Measurements from ENCODE around the gene PRSS38. TPM values are rescaled to one million over a fixed set of nuclear protein-coding genes. Genes with fewer than 3 reads are reported as not detected.
A peak's percentile ranks its signal among the peaks of the same experiment; 100 is the strongest.

The PRSS38 gene
- total RNA-seq, 1 experiment from 2014 or later, result not detected

DNA sequence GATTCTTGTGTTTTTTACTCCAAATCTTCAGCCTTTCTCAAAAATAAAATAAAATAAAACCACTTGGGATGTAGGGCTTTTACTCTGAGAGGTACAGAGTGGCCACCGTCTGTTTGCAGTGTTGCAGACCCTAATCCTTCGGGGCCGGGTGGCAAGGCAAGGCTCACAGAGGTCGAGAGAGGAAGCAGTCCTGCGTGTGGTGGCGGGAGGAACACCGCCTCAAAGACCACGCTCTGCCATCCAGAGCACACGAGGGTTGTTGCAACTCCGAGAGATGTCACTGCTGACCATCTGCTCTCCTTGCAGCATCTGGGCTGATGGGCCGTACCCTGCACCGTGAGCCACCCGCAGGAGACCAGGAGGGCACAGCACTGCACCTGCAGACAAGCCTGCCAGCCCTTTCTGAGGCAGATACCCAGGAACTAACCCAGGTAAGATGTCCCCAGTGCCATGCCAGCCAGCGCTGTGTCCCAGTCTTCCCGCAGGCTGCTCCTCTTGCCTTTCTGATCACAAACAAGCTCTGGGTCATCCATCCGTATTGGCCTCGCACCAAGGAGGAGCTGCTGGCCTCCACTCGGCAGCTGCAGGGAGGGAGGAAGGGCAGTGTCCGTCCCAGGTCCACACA is 48.7 kb upstream of the PRSS38 start:
- peaks cover 45% of the 10 kb centered on the region for H3K4me1 ChIP-seq (replicated peaks; ENCODE audit: insufficient read depth)
- H3F3A ChIP-seq (ENCODE audit: insufficient read depth, low read depth), result peaks cover 53% of the 10 kb centered on the region
- intact Hi-C loops (cut with micrococcal nuclease; ENCODE audit: unreplicated experiment), result loop anchor here (1.0 to 10.0 kb wide), 2 partner anchors 10 to 608 kb away; no protein-coding TSS in a partner anchor
- no peaks in the 10 kb centered on the region for H3K27me3 ChIP-seq (ENCODE audit: insufficient read depth, low read depth)
- ChIA-PET POLR2A (ENCODE audit: unreplicated experiment) (interaction anchor here (0.6 to 1.3 kb wide), 9 partner anchors 9 to 1366 kb away, joined by 3 to 8 read pairs (median 5); no protein-coding TSS in a partner anchor), CTCF (interaction anchor here (0.6 to 1.1 kb wide), 6 partner anchors 18 to 332 kb away, joined by 3 to 9 read pairs (median 4); no protein-coding TSS in a partner anchor)
- peak overlapping the region; percentile 41; the same call in 1 of the 2 replicates for H3K4me2 ChIP-seq
- H3K9me2 ChIP-seq (ENCODE audit: insufficient read depth), result no peaks in the 10 kb centered on the region
- H4K20me1 ChIP-seq (ENCODE audit: insufficient read depth), result peaks cover 41% of the 10 kb centered on the region
- no peaks in the 10 kb centered on the region for H3K9me3 ChIP-seq (ENCODE audit: insufficient read depth, low read depth)
- H2AFZ ChIP-seq, result no peak overlapping the region
- no peak for TF ChIP-seq EZH2 (IDR thresholded peaks at IDR 0.05; ENCODE audit: low read depth)
- TF ChIP-seq, protein P1, sequence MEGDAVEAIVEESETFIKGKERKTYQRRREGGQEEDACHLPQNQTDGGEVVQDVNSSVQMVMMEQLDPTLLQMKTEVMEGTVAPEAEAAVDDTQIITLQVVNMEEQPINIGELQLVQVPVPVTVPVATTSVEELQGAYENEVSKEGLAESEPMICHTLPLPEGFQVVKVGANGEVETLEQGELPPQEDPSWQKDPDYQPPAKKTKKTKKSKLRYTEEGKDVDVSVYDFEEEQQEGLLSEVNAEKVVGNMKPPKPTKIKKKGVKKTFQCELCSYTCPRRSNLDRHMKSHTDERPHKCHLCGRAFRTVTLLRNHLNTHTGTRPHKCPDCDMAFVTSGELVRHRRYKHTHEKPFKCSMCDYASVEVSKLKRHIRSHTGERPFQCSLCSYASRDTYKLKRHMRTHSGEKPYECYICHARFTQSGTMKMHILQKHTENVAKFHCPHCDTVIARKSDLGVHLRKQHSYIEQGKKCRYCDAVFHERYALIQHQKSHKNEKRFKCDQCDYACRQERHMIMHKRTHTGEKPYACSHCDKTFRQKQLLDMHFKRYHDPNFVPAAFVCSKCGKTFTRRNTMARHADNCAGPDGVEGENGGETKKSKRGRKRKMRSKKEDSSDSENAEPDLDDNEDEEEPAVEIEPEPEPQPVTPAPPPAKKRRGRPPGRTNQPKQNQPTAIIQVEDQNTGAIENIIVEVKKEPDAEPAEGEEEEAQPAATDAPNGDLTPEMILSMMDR (conservative IDR thresholded peaks at IDR 0.05), result no peak
- H3K27ac ChIP-seq, result no peak overlapping the region
- no peak overlapping the region for H3K4me3 ChIP-seq
- no peak for DNase-seq
- H3K79me2 ChIP-seq (ENCODE audit: low read depth), result peaks cover 13% of the 10 kb centered on the region
- no TSS peak for BruUV-seq (replicated peaks)
- H3K36me3 ChIP-seq (ENCODE audit: low read depth), result peaks cover 15% of the 10 kb centered on the region; the same call in 1 of the 2 replicates

DNA sequence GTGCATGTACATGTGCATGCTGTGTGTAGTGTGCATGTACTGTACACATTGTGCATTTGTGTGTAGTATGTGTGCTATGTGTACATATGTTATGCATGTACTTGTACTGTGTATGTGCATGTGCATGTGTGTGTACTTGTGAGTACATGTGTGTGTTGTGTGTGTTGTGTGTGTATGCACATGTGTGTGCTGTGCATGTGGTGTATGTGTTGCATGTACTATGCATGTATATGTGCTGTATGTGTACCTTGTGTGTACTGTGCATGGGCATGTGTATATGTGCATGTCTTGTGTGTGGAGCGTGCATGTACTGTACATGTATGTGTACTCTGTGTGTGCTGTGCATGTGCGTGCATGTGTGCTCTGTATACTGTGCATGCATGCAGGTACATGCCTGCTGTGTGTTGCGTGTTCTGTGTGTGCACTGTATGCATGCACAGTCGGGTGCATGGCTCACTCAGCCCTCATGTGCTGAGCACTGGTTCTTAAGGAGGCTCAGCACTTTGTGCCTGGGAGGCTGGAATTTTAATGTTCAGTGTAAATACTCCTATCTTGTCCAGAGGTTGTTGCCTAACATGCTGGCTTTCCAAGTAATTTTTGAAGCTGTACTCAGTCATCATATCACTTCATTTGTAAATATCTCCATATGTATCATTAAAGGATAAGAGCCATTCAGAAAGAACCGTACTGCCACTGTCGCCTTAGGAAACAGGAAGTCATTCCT is 47.9 kb upstream of the PRSS38 start:
- H3K79me2 ChIP-seq (ENCODE audit: low read depth), result peaks cover 13% of the 10 kb centered on the region
- no peaks in the 10 kb centered on the region for H3K9me3 ChIP-seq (ENCODE audit: insufficient read depth, low read depth)
- H3F3A ChIP-seq (ENCODE audit: insufficient read depth, low read depth), result peaks cover 53% of the 10 kb centered on the region
- H3K36me3 ChIP-seq (ENCODE audit: low read depth), result peaks cover 15% of the 10 kb centered on the region; the same call in 1 of the 2 replicates
- BruUV-seq (replicated peaks), result no TSS peak
- ChIA-PET CTCF (interaction anchor here (1.1 kb wide), 1 partner anchor 17 kb away, joined by 3 read pairs; no protein-coding TSS in a partner anchor), POLR2A (ENCODE audit: unreplicated experiment) (interaction anchor here (0.7 kb wide), 1 partner anchor 1367 kb away, joined by 3 read pairs; no protein-coding TSS in a partner anchor)
- no peak overlapping the region for H3K4me2 ChIP-seq
- H3K27ac ChIP-seq, result no peak overlapping the region
- peaks cover 44% of the 10 kb centered on the region for H3K4me1 ChIP-seq (replicated peaks; ENCODE audit: insufficient read depth)
- no peak overlapping the region for H2AFZ ChIP-seq
- H3K4me3 ChIP-seq, result no peak overlapping the region
- no peak for DNase-seq
- no peaks in the 10 kb centered on the region for H3K27me3 ChIP-seq (ENCODE audit: insufficient read depth, low read depth)
- H4K20me1 ChIP-seq (ENCODE audit: insufficient read depth), result peaks cover 41% of the 10 kb centered on the region
- no peaks in the 10 kb centered on the region for H3K9me2 ChIP-seq (ENCODE audit: insufficient read depth)
- TF ChIP-seq EZH2 (IDR thresholded peaks at IDR 0.05; ENCODE audit: low read depth), result no peak
- TF ChIP-seq, protein P1 (conservative IDR thresholded peaks at IDR 0.05), result no peak
- intact Hi-C loops (cut with micrococcal nuclease; ENCODE audit: unreplicated experiment), result loop anchor here (10.0 kb wide), 1 partner anchor 607 kb away; no protein-coding TSS in a partner anchor

DNA sequence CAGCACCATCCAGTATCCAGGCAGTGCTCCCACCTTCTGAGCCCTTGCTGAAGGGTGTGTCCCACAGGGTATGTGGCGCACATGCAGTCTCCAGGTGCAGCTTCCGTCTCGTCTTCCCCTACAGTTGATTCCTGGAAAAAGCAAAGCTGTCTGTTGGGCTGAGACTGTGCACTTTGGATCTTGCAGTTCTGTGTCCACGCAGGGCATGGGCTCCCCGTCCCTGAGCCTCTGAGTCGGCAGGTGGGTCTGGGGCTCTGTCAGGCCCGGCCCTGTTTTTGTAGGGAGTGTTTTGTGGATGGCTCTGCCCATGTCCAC is 47.4 kb upstream of the PRSS38 start:
- BruUV-seq (replicated peaks), result no TSS peak
- ChIA-PET CTCF (interaction anchor here (0.6 to 1.1 kb wide), 2 partner anchors 17 to 20 kb away, joined by 3 to 11 read pairs; no protein-coding TSS in a partner anchor), POLR2A (ENCODE audit: unreplicated experiment) (no interaction called here)
- Histone ChIP-seq H3K27me3 (ENCODE audit: insufficient read depth, low read depth) (no peaks in the 10 kb centered on the region), H3K9me2 (ENCODE audit: insufficient read depth) (no peaks in the 10 kb centered on the region), H3K4me1 (replicated peaks; ENCODE audit: insufficient read depth) (peaks cover 39% of the 10 kb centered on the region), H3K27ac (no peak overlapping the region), H4K20me1 (ENCODE audit: insufficient read depth) (peaks cover 35% of the 10 kb centered on the region), H3K9me3 (ENCODE audit: insufficient read depth, low read depth) (no peaks in the 10 kb centered on the region), H2AFZ (no peak overlapping the region), H3K79me2 (ENCODE audit: low read depth) (peaks cover 9% of the 10 kb centered on the region), H3F3A (ENCODE audit: insufficient read depth, low read depth) (peaks cover 50% of the 10 kb centered on the region), H3K36me3 (ENCODE audit: low read depth) (peaks cover 15% of the 10 kb centered on the region; the same call in 1 of the 2 replicates), H3K4me3 (no peak overlapping the region), H3K4me2 (no peak overlapping the region)
- DNase-seq, result no peak
- TF ChIP-seq, protein P1 (conservative IDR thresholded peaks at IDR 0.05), result no peak
- TF ChIP-seq EZH2 (IDR thresholded peaks at IDR 0.05; ENCODE audit: low read depth), result no peak
- intact Hi-C loops (cut with micrococcal nuclease; ENCODE audit: unreplicated experiment), result loop anchor here (10.0 kb wide), 1 partner anchor 607 kb away; no protein-coding TSS in a partner anchor
